H1 (cell line): Measurements from ENCODE around the gene LY6G6F.

Experiments
- CHD2 ChIP-seq: IDR thresholded peaks from 2 replicates; pipeline ENCODE4 v1.6.1; 2012; ENCODE audit warnings: low read length, improper control_type of control experiment
- EP300 ChIP-seq, 2 experiments: IDR thresholded peaks; 1 replicate in 1 of 2; 2 replicates in 1 of 2; pipeline ENCODE4 v1.6.1; 2011 to 2012; ENCODE audit warnings: low read depth in 2 of 2, low read length in 2 of 2, mild to moderate bottlenecking in 2 of 2, borderline replicate concordance in 1 of 2, inconsistent platforms in 1 of 2, moderate library complexity in 1 of 2

- TF ChIP-seq EP300 (IDR thresholded peaks at IDR 0.05; ENCODE audit: borderline replicate concordance in 1 of 2, low read depth in 2 of 2, low read length in 2 of 2): no peak
- no peak for TF ChIP-seq CHD2
These were observed 33.9 kb downstream of the LY6G6F start for GRCh38 chr6:31740397-31741223.
